Astrocyte (in vitro differentiated cells and primary cell): ENCODE data around the gene CIZ1. TPM values are rescaled to one million over a fixed set of nuclear protein-coding genes. Genes with fewer than 3 reads are reported as not detected.

Source experiments
- DNase-seq: peaks from one replicate; pipeline ENCODE4 v3.0.0-alpha.2; 2010; ENCODE audit warnings: low read depth
- FAIRE-seq: peaks from 2 replicates; lab custom pipeline; 2011; peaks lifted over from hg19 to GRCh38; lab: Jason Lieb, UNC
- H2AFZ ChIP-seq: 2 replicates; pipeline ENCODE4 v1.6.0; 2012; ENCODE audit warnings: low read depth, low read length, inconsistent platforms
- H3K27ac ChIP-seq: 2 replicates; pipeline ENCODE4 v1.5.1; 2011; ENCODE audit warnings: low read depth, low read length, inconsistent platforms
- H3K27me3 ChIP-seq: 2 replicates; pipeline ENCODE4 v1.6.0; 2011; ENCODE audit warnings: low read length, inconsistent platforms; ENCODE audit not compliant: insufficient read depth
- H3K36me3 ChIP-seq: 2 replicates; pipeline ENCODE4 v1.5.1; 2011; ENCODE audit warnings: low read length, inconsistent platforms; ENCODE audit not compliant: insufficient read depth
- H3K4me1 ChIP-seq: 2 replicates; pipeline ENCODE4 v1.5.1; 2011; ENCODE audit warnings: low read length, inconsistent platforms; ENCODE audit not compliant: insufficient read depth
- H3K4me2 ChIP-seq: 2 replicates; pipeline ENCODE4 v1.6.0; 2012; ENCODE audit warnings: low read length, inconsistent platforms
- H3K4me3 ChIP-seq: 2 replicates; pipeline ENCODE4 v1.5.1; 2011; ENCODE audit warnings: low read depth, mild to moderate bottlenecking, low read length, inconsistent platforms; ENCODE audit not compliant: insufficient read depth
- H3K79me2 ChIP-seq: 2 replicates; pipeline ENCODE4 v1.6.0; 2012; ENCODE audit warnings: mild to moderate bottlenecking, low read length, inconsistent platforms; ENCODE audit not compliant: insufficient read depth
- H3K9ac ChIP-seq: 2 replicates; pipeline ENCODE4 v1.6.0; 2012; ENCODE audit warnings: mild to moderate bottlenecking, low read length, inconsistent platforms
- H3K9me3 ChIP-seq: 2 replicates; pipeline ENCODE4 v1.5.1; 2012; ENCODE audit warnings: low read depth, mild to moderate bottlenecking, low read length, inconsistent platforms; ENCODE audit not compliant: insufficient read depth
- H4K20me1 ChIP-seq: 2 replicates; pipeline ENCODE4 v1.6.0; 2012; ENCODE audit warnings: low read length, inconsistent platforms; ENCODE audit not compliant: insufficient read depth
- H3K27ac Mint-ChIP-seq: one replicate; pipeline ENCODE4 v1.8.0; 2021; ENCODE audit warnings: mild to moderate bottlenecking, mixed read lengths; ENCODE audit not compliant: unreplicated experiment
- H3K27me3 Mint-ChIP-seq: one replicate; pipeline ENCODE4 v1.8.0; 2021; ENCODE audit warnings: low read depth, mixed read lengths; ENCODE audit not compliant: unreplicated experiment
- H3K36me3 Mint-ChIP-seq: one replicate; pipeline ENCODE4 v1.8.0; 2021; ENCODE audit warnings: low read depth, mixed read lengths; ENCODE audit not compliant: unreplicated experiment
- H3K4me1 Mint-ChIP-seq: one replicate; pipeline ENCODE4 v1.8.0; 2021; ENCODE audit warnings: low read depth, mixed read lengths; ENCODE audit not compliant: unreplicated experiment
- H3K4me3 Mint-ChIP-seq: one replicate; pipeline ENCODE4 v1.8.0; 2021; ENCODE audit warnings: mild to moderate bottlenecking, moderate library complexity, mixed read lengths; ENCODE audit not compliant: unreplicated experiment
- H3K9me3 Mint-ChIP-seq: one replicate; pipeline ENCODE4 v1.8.0; 2021; ENCODE audit warnings: mild to moderate bottlenecking, mixed read lengths; ENCODE audit not compliant: unreplicated experiment
- CTCF ChIP-seq: IDR thresholded peaks from 2 replicates; pipeline ENCODE4 v1.5.1; 2011; ENCODE audit warnings: low read depth, mild to moderate bottlenecking, inconsistent platforms, low read length, moderate library complexity; ENCODE audit not compliant: insufficient read depth
- EZH2 ChIP-seq: IDR thresholded peaks from 2 replicates; pipeline ENCODE4 v1.6.1; 2012; ENCODE audit warnings: mild to moderate bottlenecking, low read length, inconsistent platforms; ENCODE audit not compliant: insufficient read depth
- total RNA-seq: library from RNA; stranded (reverse); gene quantifications from 2 replicates; pipeline ENCODE4 v1.2.1, GENCODE V29; 2021

The CIZ1 gene
- total RNA-seq, 1 donor from 2014 or later: 117 TPM

- Histone ChIP-seq H2AFZ (no peak overlapping the region), H3K36me3 (peaks cover 32% of the 10 kb centered on the region), H3K27me3 (no peaks in the 10 kb centered on the region), H3K4me2 (no peak overlapping the region), H3K9me3 (no peaks in the 10 kb centered on the region), H3K27ac (no peak overlapping the region), H3K4me1 (peaks cover 14% of the 10 kb centered on the region), H3K9ac (no peak overlapping the region), H3K4me3 (no peak overlapping the region), H3K79me2 (peaks cover 18% of the 10 kb centered on the region), H4K20me1 (peaks cover 49% of the 10 kb centered on the region)
- Mint-ChIP-seq H3K9me3 (no peaks in the 10 kb centered on the region), H3K36me3 (peaks cover 33% of the 10 kb centered on the region), H3K27me3 (no peaks in the 10 kb centered on the region), H3K27ac (no peak overlapping the region), H3K4me3 (no peak overlapping the region), H3K4me1 (peaks cover 2% of the 10 kb centered on the region)
- no peak for DNase-seq
- FAIRE-seq: no peak
- TF ChIP-seq CTCF: no peak
- no peak for TF ChIP-seq EZH2
Observed at GRCh38 chr9:128166169-128166568, 25.2 kb downstream of the CIZ1 start.

- no peak for TF ChIP-seq CTCF
- H3K9me3 Mint-ChIP-seq: no peaks in the 10 kb centered on the region
- H3K4me2 ChIP-seq: no peak overlapping the region
- no peak overlapping the region for H2AFZ ChIP-seq
- peaks cover 27% of the 10 kb centered on the region for H3K79me2 ChIP-seq
- H3K27ac ChIP-seq: no peak overlapping the region
- DNase-seq (peak; percentile 51), FAIRE-seq (no peak)
- H3K9me3 ChIP-seq: no peaks in the 10 kb centered on the region
- peak overlapping the region; percentile 58 for H3K27ac Mint-ChIP-seq
- no peaks in the 10 kb centered on the region for H3K27me3 ChIP-seq
- no peaks in the 10 kb centered on the region for H3K27me3 Mint-ChIP-seq
- H3K4me1 Mint-ChIP-seq: peaks cover 2% of the 10 kb centered on the region
- peaks cover 21% of the 10 kb centered on the region for H3K36me3 ChIP-seq
- H4K20me1 ChIP-seq: peaks cover 53% of the 10 kb centered on the region
- peaks cover 28% of the 10 kb centered on the region for H3K36me3 Mint-ChIP-seq
- H3K4me3 ChIP-seq: no peak overlapping the region
- peaks cover 17% of the 10 kb centered on the region for H3K4me1 ChIP-seq
- H3K9ac ChIP-seq: no peak overlapping the region
- H3K4me3 Mint-ChIP-seq: no peak overlapping the region
Observed at GRCh38 chr9:128164307-128164885, 27.0 kb downstream of the CIZ1 start.

DNA sequence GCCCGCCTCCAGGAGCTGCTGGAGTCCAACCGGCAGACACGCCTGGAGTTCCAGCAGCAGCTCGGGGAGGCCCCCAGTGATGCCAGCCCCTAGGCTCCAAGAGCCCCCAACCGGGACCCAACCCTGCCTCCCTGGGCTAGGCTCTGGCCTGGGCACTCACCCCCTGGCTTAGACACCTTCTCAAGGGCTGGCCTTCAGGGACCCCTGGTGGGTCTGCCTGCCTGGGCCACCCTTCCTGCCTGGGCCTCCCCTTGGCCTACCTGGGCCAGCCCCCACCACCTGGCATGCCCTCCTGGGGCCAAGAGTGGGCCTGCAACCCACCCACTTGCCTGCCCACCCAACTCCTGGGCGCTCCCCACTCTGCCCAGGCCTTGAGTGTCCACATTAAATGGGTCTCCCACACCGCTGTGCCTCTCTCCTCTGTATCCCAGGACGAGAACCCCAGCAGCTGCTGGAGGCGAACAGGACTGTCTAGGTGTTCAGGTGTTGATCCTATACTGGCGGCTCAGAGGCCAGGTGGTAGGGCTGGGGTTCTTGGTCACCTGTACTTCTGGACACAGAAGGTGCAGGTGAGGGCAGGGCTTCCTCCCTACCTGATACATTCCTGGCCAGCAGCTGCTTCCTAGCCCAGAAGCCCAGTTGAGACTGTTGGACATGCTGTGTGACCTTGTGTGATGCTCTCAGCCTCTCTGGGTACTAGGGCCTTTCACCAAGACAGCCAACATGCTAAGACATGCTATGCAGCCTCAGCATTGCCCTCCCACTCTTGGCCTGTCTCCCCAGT, 27.7 kb downstream of the CIZ1 start:
- H3K27me3 ChIP-seq: no peaks in the 10 kb centered on the region
- peaks cover 52% of the 10 kb centered on the region for H4K20me1 ChIP-seq
- TF ChIP-seq CTCF (no peak), EZH2 (no peak)
- no peak overlapping the region for H3K4me3 ChIP-seq
- Mint-ChIP-seq H3K9me3 (no peaks in the 10 kb centered on the region), H3K27ac (no peak overlapping the region), H3K4me3 (no peak overlapping the region), H3K4me1 (peaks cover 2% of the 10 kb centered on the region), H3K27me3 (no peaks in the 10 kb centered on the region), H3K36me3 (peaks cover 24% of the 10 kb centered on the region)
- no peak for DNase-seq
- H2AFZ ChIP-seq: no peak overlapping the region
- H3K27ac ChIP-seq: no peak overlapping the region
- peaks cover 15% of the 10 kb centered on the region for H3K4me1 ChIP-seq
- no peaks in the 10 kb centered on the region for H3K9me3 ChIP-seq
- no peak overlapping the region for H3K4me2 ChIP-seq
- H3K36me3 ChIP-seq: peaks cover 19% of the 10 kb centered on the region
- H3K79me2 ChIP-seq: peaks cover 27% of the 10 kb centered on the region
- H3K9ac ChIP-seq: no peak overlapping the region
- no peak for FAIRE-seq
